ENCODE data around the gene TAC1.
A peak's percentile ranks its signal among the peaks of the same experiment; 100 is the strongest.

Gene TAC1, protein sequence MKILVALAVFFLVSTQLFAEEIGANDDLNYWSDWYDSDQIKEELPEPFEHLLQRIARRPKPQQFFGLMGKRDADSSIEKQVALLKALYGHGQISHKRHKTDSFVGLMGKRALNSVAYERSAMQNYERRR

DNA sequence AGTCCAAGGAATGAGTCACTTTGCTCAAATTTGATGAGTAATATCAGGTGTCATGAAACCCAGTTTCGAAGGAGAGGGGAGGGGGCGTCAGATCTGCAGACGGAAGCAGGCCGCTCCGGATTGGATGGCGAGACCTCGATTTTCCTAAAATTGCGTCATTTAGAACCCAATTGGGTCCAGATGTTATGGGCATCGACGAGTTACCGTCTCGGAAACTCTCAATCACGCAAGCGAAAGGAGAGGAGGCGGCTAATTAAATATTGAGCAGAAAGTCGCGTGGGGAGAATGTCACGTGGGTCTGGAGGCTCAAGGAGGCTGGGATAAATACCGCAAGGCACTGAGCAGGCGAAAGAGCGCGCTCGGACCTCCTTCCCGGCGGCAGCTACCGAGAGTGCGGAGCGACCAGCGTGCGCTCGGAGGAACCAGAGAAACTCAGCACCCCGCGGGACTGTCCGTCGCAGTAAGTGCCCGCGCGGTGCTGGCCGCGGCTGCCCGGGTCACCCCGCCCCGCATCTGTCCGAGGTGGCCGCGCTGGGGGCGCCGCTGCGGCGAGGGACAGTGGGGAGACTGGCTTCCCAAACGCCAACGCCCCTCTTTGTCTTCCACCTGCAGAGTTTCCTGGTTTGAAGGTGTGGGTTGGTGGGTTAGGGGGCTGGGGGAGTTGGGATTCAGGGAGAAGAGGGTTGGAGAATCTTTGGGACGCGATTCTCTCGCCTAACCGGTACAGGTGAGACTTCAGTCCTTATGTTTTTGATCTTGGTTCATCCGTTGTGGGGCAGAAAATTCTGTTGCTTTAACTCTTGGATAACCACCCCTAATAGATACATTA is at the start of gene TAC1:
Gene TAC1 (plus strand): TSS at position 351 of the 829 bp plus-strand sequence. CDS start 527 bp downstream, outside the sequence.
- no peak for DNase-seq (ENCODE audit: low spot score)
- Mint-ChIP-seq H3K27me3 (ENCODE audit: low read depth) (peaks cover 60% of the 10 kb centered on the region), H3K9me3 (no peaks in the 10 kb centered on the region), H3K27ac (no peak within 1 kb of the TSS), H3K36me3 (ENCODE audit: low read depth) (peaks cover 1% of the 10 kb centered on the region), H3K4me3 (no peak within 1 kb of the TSS), H3K4me1 (ENCODE audit: low read depth) (peaks cover 4% of the 10 kb centered on the region)

DNA sequence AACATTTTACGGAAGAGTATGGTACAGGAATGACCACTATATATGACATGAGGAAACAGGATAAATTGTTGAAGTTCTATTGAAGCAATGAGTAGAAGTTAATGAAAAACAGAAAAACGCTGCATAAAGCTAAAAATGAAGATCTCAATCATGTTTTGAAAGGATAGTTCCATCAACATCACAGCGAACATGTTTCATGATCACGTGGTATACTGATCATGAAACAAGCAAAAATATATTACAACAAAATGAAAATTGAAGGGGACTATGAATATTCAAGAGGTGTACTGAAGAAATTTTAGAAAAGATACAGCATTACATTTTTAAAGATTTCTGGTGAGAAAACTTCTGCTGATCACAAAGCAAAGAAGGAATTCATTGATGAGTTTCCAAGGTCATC is 45.9 kb upstream of the TAC1 start:
- H3K27ac Mint-ChIP-seq = no peak overlapping the region
- DNase-seq (ENCODE audit: low spot score) = no peak
- H3K27me3 Mint-ChIP-seq (ENCODE audit: low read depth) = no peaks in the 10 kb centered on the region
- H3K4me1 Mint-ChIP-seq (ENCODE audit: low read depth) = no peaks in the 10 kb centered on the region
- no peak overlapping the region for H3K4me3 Mint-ChIP-seq
- H3K36me3 Mint-ChIP-seq (ENCODE audit: low read depth) = no peaks in the 10 kb centered on the region
- no peaks in the 10 kb centered on the region for H3K9me3 Mint-ChIP-seq

DNA sequence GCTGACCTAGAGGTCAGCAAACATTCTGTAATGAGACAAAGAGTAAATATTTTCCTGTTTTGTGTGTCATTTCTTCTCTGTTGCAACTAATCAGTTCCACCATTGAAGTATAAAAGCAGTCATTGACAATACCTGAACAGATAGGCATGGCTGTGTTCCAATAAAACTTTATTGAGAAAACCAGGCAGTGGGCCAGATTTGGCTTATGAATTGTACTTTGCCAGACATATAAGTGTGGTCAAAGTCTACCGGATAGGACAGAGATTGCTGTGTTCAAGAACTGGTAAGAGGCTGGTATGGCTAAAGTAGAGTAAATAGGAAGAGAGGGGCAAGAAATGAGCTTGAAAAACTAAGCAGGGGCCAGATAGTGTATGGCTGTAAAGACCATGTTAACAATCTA is 38.3 kb upstream of the TAC1 start:
- Mint-ChIP-seq H3K9me3 (no peaks in the 10 kb centered on the region), H3K27me3 (ENCODE audit: low read depth) (no peaks in the 10 kb centered on the region), H3K4me1 (ENCODE audit: low read depth) (no peaks in the 10 kb centered on the region), H3K36me3 (ENCODE audit: low read depth) (no peaks in the 10 kb centered on the region), H3K4me3 (no peak overlapping the region), H3K27ac (no peak overlapping the region)
- no peak for DNase-seq (ENCODE audit: low spot score)

DNA sequence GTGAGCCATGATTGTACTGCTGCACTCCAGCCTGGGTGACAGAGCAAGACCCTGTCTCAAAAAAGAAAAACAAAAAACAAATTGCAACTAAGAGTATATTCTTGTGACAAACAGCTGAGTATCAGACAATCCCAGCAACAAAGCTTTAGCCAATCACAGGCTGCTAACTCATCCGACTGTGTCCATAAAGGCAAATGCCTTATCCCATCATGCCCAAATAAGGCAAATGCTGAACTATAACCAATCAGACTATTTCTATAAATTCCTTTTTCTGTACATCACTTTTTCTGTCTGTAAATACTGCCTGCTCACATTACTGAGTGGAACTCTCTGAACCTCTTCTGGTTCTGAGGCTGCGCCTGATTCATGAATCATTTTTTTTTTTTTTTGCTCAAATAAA is 37.5 kb upstream of the TAC1 start:
- Mint-ChIP-seq H3K4me3 (no peak overlapping the region), H3K27ac (no peak overlapping the region), H3K27me3 (ENCODE audit: low read depth) (no peaks in the 10 kb centered on the region), H3K9me3 (no peaks in the 10 kb centered on the region), H3K4me1 (ENCODE audit: low read depth) (no peaks in the 10 kb centered on the region), H3K36me3 (ENCODE audit: low read depth) (no peaks in the 10 kb centered on the region)
- no peak for DNase-seq (ENCODE audit: low spot score)

DNA sequence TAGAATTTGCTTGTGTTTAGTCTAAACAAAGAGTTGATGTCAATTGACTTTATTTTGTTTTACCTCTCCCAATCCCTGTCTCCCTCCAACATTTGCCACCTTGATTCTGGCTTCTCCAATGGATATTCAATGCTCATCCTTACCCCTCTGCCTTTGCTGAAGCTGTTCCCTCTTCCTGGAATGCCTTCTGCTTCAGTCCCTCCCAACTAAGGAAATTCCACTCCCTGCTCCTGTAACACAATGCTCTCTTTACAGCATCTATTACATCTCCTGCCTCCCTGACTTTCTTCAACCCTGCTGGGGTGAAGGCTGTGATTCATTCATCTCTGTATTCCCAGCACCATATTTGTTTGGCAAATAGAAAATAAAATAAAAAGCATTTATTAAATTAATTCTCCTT is 34.5 kb upstream of the TAC1 start:
- Mint-ChIP-seq H3K27me3 (ENCODE audit: low read depth) (no peaks in the 10 kb centered on the region), H3K27ac (no peak overlapping the region), H3K36me3 (ENCODE audit: low read depth) (no peaks in the 10 kb centered on the region), H3K9me3 (no peaks in the 10 kb centered on the region), H3K4me3 (no peak overlapping the region), H3K4me1 (ENCODE audit: low read depth) (no peaks in the 10 kb centered on the region)
- DNase-seq (ENCODE audit: low spot score) = no peak

DNA sequence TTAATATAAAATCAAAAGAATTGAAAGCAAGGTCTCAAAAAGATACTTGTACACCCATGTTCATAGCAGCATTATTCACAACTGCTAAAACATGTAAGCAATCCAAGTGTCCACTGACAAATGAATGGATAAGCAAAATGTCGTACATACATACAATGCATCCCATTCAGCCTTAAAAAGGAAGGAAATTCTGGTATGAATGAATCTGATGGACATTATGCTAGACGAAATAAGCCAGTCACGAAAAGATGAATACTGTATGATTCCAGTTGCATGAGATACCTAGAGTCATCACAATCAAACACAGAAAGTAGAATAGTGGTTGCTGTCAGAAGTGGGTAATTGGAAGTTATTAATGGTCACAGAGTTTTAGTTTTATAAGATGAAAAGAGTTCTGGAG is 9.5 kb upstream of the TAC1 start:
- no peak for DNase-seq (ENCODE audit: low spot score)
- Mint-ChIP-seq H3K4me3 (no peak overlapping the region), H3K36me3 (ENCODE audit: low read depth) (no peaks in the 10 kb centered on the region), H3K27ac (no peak overlapping the region), H3K9me3 (no peaks in the 10 kb centered on the region), H3K4me1 (ENCODE audit: low read depth) (no peaks in the 10 kb centered on the region), H3K27me3 (ENCODE audit: low read depth) (no peaks in the 10 kb centered on the region)

DNA sequence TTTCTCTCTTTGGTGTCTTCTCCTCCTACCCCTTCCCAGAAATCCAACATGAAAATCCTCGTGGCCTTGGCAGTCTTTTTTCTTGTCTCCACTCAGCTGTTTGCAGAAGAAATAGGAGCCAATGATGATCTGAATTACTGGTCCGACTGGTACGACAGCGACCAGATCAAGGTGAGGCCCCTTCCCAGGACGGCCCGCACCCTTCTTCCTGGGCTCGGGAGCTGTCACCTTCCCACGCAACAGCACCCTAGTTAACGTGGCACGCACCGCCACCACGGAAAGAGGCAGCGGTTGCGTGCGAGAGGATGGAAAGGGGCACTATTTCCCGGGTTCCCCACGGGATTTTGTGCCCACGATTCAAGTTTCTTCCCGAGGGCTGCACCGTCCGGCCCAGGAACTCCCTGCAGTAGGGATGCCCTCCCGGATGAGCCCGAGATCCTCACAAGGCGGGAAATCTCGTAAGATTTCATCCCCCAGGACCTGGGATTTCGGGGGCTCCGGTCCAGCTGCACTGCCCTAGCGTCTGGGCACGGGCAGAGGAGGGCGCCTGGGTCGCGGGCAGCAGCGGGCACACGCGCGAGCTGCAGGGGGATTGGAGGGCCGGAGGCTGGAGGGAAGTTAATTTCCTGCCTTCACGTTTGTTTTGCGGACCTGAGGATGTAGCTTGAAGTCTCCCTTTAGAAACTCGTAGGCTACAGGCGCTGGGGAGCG is 834 bp downstream of the TAC1 start:
- Mint-ChIP-seq H3K27me3 (ENCODE audit: low read depth) (peaks cover 60% of the 10 kb centered on the region), H3K27ac (no peak overlapping the region), H3K36me3 (ENCODE audit: low read depth) (peaks cover 1% of the 10 kb centered on the region), H3K4me3 (no peak overlapping the region), H3K4me1 (ENCODE audit: low read depth) (peaks cover 4% of the 10 kb centered on the region), H3K9me3 (no peaks in the 10 kb centered on the region)
- no peak for DNase-seq (ENCODE audit: low spot score)

DNA sequence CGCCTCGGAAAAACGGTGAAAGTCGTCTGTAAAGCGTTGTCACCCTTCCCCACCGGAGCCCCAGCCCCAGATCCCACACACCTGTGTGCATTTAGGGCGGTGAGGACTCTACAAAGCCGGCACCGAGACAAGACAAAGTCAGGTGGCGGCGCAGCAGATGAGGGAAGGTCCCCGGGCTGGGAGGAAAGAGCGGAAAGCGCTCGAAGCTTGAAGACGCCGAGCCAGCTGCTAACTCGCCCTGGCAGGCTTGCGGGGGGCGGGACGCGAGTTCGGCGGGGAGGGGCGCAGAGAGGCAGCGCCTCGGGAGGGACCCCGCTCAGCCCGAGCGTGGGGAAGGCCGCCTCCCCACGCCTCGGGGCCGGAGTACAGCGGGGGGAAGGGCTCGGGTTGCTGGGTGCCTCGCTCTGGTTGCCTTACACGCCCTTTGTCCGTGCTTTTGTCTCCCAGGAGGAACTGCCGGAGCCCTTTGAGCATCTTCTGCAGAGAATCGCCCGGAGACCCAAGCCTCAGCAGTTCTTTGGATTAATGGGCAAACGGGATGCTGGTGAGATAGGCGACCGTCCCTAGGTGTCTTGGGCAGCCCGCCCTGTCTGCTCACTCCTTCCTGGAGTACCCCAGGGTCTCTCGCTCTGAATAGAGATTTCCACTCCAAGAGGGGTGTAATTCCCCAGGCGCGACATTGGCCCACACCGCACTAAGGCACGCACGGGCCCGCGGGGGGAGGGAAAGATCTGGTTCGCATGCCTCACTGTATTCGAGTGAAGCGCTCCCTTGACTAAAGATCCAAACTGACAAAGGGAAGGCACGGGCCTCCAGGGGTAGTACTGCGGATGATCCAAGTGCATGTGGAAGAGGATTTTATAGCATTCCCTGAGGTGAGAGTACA is 1.6 kb downstream of the TAC1 start:
- H3K4me3 Mint-ChIP-seq = no peak overlapping the region
- peaks cover 60% of the 10 kb centered on the region for H3K27me3 Mint-ChIP-seq (ENCODE audit: low read depth)
- peak overlapping the region; percentile 36 for H3K27ac Mint-ChIP-seq
- DNase-seq (ENCODE audit: low spot score) = no peak
- peaks cover 1% of the 10 kb centered on the region for H3K36me3 Mint-ChIP-seq (ENCODE audit: low read depth)
- H3K4me1 Mint-ChIP-seq (ENCODE audit: low read depth) = peaks cover 4% of the 10 kb centered on the region
- H3K9me3 Mint-ChIP-seq = no peaks in the 10 kb centered on the region

DNA sequence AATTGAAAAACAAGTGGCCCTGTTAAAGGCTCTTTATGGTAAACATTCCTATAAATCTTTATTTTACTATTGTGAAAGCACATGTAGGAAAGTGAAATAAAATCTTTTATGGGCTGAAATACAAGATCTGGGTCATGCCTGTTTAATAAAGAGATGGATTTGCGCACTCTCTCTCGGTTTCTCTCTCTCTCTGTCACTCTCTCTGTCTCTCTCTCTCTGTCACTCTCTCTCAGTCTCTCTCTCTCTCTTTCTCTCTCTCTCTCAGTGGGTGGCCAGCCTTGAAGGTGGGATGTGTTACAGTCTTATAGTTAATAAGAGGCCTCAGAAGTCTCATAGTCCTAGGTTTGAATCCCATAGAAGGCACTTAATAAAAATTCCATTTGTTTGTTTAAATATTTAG is 2.4 kb downstream of the TAC1 start:
- no peak overlapping the region for H3K4me3 Mint-ChIP-seq
- H3K27ac Mint-ChIP-seq = no peak overlapping the region
- H3K4me1 Mint-ChIP-seq (ENCODE audit: low read depth) = peaks cover 4% of the 10 kb centered on the region
- H3K36me3 Mint-ChIP-seq (ENCODE audit: low read depth) = peaks cover 1% of the 10 kb centered on the region
- no peak for DNase-seq (ENCODE audit: low spot score)
- H3K9me3 Mint-ChIP-seq = no peaks in the 10 kb centered on the region
- H3K27me3 Mint-ChIP-seq (ENCODE audit: low read depth) = peaks cover 60% of the 10 kb centered on the region

DNA sequence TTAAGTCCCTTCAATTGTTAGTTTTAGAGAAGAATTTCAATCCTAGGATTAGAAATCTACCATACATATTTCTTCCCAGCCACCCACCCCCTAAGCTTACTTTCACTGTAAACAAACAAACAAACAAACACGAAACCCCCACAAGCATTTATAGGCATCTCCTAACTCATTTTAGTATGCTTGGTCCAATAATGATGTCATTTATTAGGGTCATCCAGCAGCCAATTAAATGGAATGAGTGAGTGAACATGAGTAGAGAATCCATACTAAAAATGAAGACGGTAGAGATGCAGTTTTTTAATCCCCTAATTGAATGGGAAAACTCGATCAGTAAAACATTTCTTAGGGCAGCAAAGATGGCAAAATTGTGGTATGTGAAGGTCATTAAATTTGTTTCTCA is 3.2 kb downstream of the TAC1 start:
- H3K36me3 Mint-ChIP-seq (ENCODE audit: low read depth) = peaks cover 1% of the 10 kb centered on the region
- no peak overlapping the region for H3K27ac Mint-ChIP-seq
- H3K4me1 Mint-ChIP-seq (ENCODE audit: low read depth) = peaks cover 4% of the 10 kb centered on the region
- H3K27me3 Mint-ChIP-seq (ENCODE audit: low read depth) = peaks cover 54% of the 10 kb centered on the region
- no peak overlapping the region for H3K4me3 Mint-ChIP-seq
- no peak for DNase-seq (ENCODE audit: low spot score)
- H3K9me3 Mint-ChIP-seq = no peaks in the 10 kb centered on the region

DNA sequence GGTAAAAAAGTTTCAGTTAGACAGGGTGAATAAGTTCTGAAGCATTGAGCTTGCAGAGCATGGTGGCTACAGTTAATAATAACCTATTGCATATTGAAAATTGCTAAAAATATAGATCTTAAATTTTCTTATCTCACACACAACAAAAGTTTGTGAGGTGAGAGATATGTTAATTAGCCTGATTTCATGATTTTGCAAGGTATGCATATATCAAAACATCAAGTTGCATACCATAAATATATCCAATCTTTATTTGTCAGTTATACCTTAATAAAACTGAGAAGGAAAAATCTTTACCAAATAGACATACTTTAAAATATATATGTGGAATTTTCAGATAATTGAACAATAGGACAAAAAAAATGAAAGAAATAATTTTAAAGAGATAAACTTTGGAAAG is 16.6 kb downstream of the TAC1 start:
- Mint-ChIP-seq H3K4me1 (ENCODE audit: low read depth) (no peaks in the 10 kb centered on the region), H3K27me3 (ENCODE audit: low read depth) (no peaks in the 10 kb centered on the region), H3K27ac (no peak overlapping the region), H3K9me3 (no peaks in the 10 kb centered on the region), H3K4me3 (no peak overlapping the region), H3K36me3 (ENCODE audit: low read depth) (no peaks in the 10 kb centered on the region)
- DNase-seq (ENCODE audit: low spot score) = no peak

DNA sequence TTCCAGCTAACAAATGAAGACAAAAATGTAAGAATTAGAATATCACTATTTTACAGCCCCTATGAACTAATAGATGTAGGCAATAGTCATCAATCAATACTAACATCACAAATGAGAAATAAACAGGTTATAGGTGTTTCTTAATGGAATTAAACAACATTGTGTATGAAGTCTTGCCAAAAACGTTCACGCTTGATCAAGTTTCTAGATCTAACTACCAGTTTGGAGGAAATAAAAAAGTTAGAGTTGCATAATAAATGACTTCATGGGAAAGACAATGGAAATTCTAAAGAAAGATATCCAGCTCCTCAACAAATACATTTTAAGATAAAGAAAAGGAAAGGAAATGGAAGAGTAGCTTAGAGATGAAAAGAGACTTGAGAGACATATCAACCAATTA is 19.7 kb downstream of the TAC1 start:
- H3K4me3 Mint-ChIP-seq = no peak overlapping the region
- no peak for DNase-seq (ENCODE audit: low spot score)
- H3K36me3 Mint-ChIP-seq (ENCODE audit: low read depth) = no peaks in the 10 kb centered on the region
- no peaks in the 10 kb centered on the region for H3K4me1 Mint-ChIP-seq (ENCODE audit: low read depth)
- peaks cover 2% of the 10 kb centered on the region for H3K27me3 Mint-ChIP-seq (ENCODE audit: low read depth)
- no peaks in the 10 kb centered on the region for H3K9me3 Mint-ChIP-seq
- H3K27ac Mint-ChIP-seq = no peak overlapping the region

DNA sequence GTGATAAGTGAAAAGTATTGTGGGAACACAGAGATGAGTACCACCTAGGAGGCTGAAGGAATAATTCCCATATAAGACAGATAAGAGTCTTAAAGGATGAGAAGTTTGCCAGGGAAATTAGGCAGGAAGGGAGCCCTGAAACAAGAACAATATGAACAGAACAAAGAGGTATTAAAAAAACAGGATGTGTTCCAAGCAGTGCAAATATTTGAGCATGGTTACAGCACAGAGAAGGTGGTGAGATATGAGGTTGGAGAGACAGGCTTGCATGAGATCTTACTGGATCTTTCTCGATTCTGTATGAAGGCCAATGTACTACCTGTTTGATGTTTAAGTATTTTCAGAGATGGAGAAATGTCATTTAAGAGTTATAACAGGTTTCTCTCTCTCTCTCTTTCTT is 20.3 kb downstream of the TAC1 start:
- Mint-ChIP-seq H3K27ac (no peak overlapping the region), H3K9me3 (no peaks in the 10 kb centered on the region), H3K4me3 (no peak overlapping the region), H3K4me1 (ENCODE audit: low read depth) (no peaks in the 10 kb centered on the region), H3K36me3 (ENCODE audit: low read depth) (no peaks in the 10 kb centered on the region), H3K27me3 (ENCODE audit: low read depth) (peaks cover 2% of the 10 kb centered on the region)
- no peak for DNase-seq (ENCODE audit: low spot score)

DNA sequence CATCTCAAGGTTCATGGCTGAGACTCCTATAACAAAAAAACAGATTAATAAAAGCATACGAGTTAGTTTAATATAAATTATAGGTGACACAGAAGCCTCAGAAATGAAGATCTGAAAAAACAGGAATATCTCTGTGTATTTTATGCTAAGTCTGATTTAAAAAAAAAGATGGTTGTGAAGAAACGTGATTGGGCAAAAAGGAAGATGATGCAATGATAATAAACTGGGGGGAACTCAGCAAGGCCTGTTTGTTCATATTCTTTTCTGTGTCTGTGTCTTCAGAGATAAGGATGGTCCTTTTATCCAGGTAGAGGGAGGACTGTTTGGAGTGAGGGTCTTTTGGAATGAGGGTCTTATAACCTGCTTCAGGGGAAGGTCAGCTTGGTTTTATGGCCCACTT is 25.9 kb downstream of the TAC1 start:
- Mint-ChIP-seq H3K9me3 (no peaks in the 10 kb centered on the region), H3K27ac (no peak overlapping the region), H3K4me3 (no peak overlapping the region), H3K36me3 (ENCODE audit: low read depth) (no peaks in the 10 kb centered on the region), H3K27me3 (ENCODE audit: low read depth) (peaks cover 2% of the 10 kb centered on the region), H3K4me1 (ENCODE audit: low read depth) (no peaks in the 10 kb centered on the region)
- no peak for DNase-seq (ENCODE audit: low spot score)

Data from T-helper 2 cell treated with Interferon-gamma antibody and Interleukin-4, amounts not matched to agents 5 μg/mL and 100 μg/mL, for 36 hours (primary cell).